HCT116 (cell line): ENCODE data around the gene GNPTG. TPM values are rescaled to one million over a fixed set of nuclear protein-coding genes. Genes with fewer than 3 reads are reported as not detected.

Experiments used
- ATAC-seq: fragments of 200-7000 bp; cut with Tn5 transposase; 2 replicates; pipeline ENCODE4 v1.9.1; 2020; ENCODE audit warnings: mild to moderate bottlenecking, moderate library complexity
- BruUV-seq: library from RNA; stranded (reverse); fragments of 400-500 nt; replicated peaks from 2 replicates; lab custom pipeline; 2021; lab: Mats Ljungman, UMichigan
- CTCF ChIA-PET: fragments of 300-600 bp; sonication (Branson Sonifier 250); formaldehyde crosslinking; loops from one replicate; lab custom pipeline; 2021; ENCODE audit warnings: antibody characterized with exemption; lab: Charles Lee
- POLR2A ChIA-PET: fragments of 300-600, 350-600 bp; sonication (Branson Sonifier 250); formaldehyde crosslinking; loops from one replicate; lab custom pipeline; 2021; ENCODE audit warnings: antibody characterized with exemption; lab: Charles Lee
- RAD21 ChIA-PET, 2 experiments: fragments of 300-600 bp; sonication (Branson Sonifier 250); formaldehyde crosslinking; loops; one replicate each; lab custom pipeline; 2023; ENCODE audit warnings: low total read pairs in 2 of 2; ENCODE audit not compliant: uncharacterized antibody in 2 of 2, unreplicated experiment in 2 of 2, low non-redundant PET in 1 of 2; lab: Charles Lee
- DNase-seq: peaks from one replicate; pipeline ENCODE4 v3.0.0-alpha.2; 2010; ENCODE audit warnings: low read depth, low spot score
- H2AFZ ChIP-seq: fragments of 200-600 bp; shearing (Covaris generic), sonication (generic); 2 replicates; pipeline ENCODE4 v1.6.1; 2017; ENCODE audit warnings: low read depth, mixed run types, mixed read lengths, antibody characterized with exemption, low read length; ENCODE audit not compliant: poor library complexity, severe bottlenecking
- H3K27ac ChIP-seq: 2 replicates; pipeline ENCODE4 v1.5.1; 2012; ENCODE audit warnings: low read depth, low read length
- H3K27me3 ChIP-seq: fragments of 200-600 bp; sonication (generic); 2 replicates; pipeline ENCODE4 v1.6.1; 2016; ENCODE audit warnings: mixed run types, low read length, mixed read lengths; ENCODE audit not compliant: insufficient read depth
- H3K36me3 ChIP-seq, 2 experiments: fragments of 200-500 bp in 1 of 2; fragments of 200-600 bp in 1 of 2; sonication (Bioruptor generic) in 1 of 2; sonication (generic) in 1 of 2; 2 replicates each; pipeline versions ENCODE4 v1.5.1 to v1.6.1; 2014 to 2016; ENCODE audit warnings: low read length in 2 of 2, inconsistent platforms in 1 of 2, mixed read lengths in 1 of 2, mixed run types in 1 of 2; ENCODE audit not compliant: insufficient read depth in 2 of 2, control insufficient read depth in 1 of 2
- H3K4me1 ChIP-seq, 2 experiments: fragments of 200-600 bp in 1 of 2; sonication (generic) in 1 of 2; 2 replicates each; pipeline versions ENCODE4 v1.5.1 to v1.6.1; 2012 to 2017; ENCODE audit warnings: low read length in 2 of 2, inconsistent platforms in 1 of 2, mild to moderate bottlenecking in 1 of 2, mixed read lengths in 1 of 2, mixed run types in 1 of 2, moderate library complexity in 1 of 2; ENCODE audit not compliant: insufficient read depth in 2 of 2, control insufficient read depth in 1 of 2
- H3K4me2 ChIP-seq: fragments of 200-600 bp; sonication (generic); 2 replicates; pipeline ENCODE4 v1.6.1; 2017; ENCODE audit warnings: mixed run types, low read length, mixed read lengths
- H3K4me3 ChIP-seq, 2 experiments: fragments of 200-600 bp in 1 of 2; sonication (generic) in 1 of 2; replicated peaks in 1 of 2; 2 replicates each; pipeline ENCODE4 v1.5.1; 2011 to 2016; ENCODE audit warnings: low read length in 2 of 2, control low read depth in 1 of 2, low read depth in 1 of 2, mild to moderate bottlenecking in 1 of 2, mixed read lengths in 1 of 2, mixed run types in 1 of 2
- H3K79me2 ChIP-seq: fragments of 200-600 bp; sonication (generic); 2 replicates; pipeline ENCODE4 v1.6.1; 2017; ENCODE audit warnings: mild to moderate bottlenecking, mixed run types, low read length, moderate library complexity, mixed read lengths; ENCODE audit not compliant: insufficient read depth
- H3K9ac ChIP-seq: fragments of 200-600 bp; sonication (generic); 2 replicates; pipeline ENCODE4 v1.6.1; 2016; ENCODE audit warnings: low read length, mixed read lengths
- H3K9me2 ChIP-seq: fragments of 200-600 bp; sonication (generic), shearing (Covaris generic); 2 replicates; pipeline ENCODE4 v1.6.1; 2017; ENCODE audit warnings: mixed run types, mild to moderate bottlenecking, moderate library complexity; ENCODE audit not compliant: insufficient read depth
- H3K9me3 ChIP-seq, 2 experiments: fragments of 200-500 bp in 1 of 2; fragments of 200-600 bp in 1 of 2; sonication (Bioruptor generic) in 1 of 2; sonication (generic) in 1 of 2; 2 replicates each; pipeline ENCODE4 v1.6.1; 2014 to 2017; ENCODE audit warnings: low read length in 2 of 2, mixed read lengths in 2 of 2, inconsistent platforms in 1 of 2, low read depth in 1 of 2, mild to moderate bottlenecking in 1 of 2, mixed run types in 1 of 2, moderate library complexity in 1 of 2; ENCODE audit not compliant: control insufficient read depth in 1 of 2, insufficient read depth in 1 of 2
- H4K20me1 ChIP-seq: fragments of 200-600 bp; sonication (generic), shearing (Covaris generic); 2 replicates; pipeline ENCODE4 v1.6.1; 2017; ENCODE audit warnings: mixed run types, mild to moderate bottlenecking, moderate library complexity; ENCODE audit not compliant: insufficient read depth
- ATF3 ChIP-seq: IDR thresholded peaks from 2 replicates; pipeline ENCODE4 v1.6.1; 2012
- EGR1 ChIP-seq: IDR thresholded peaks from 2 replicates; pipeline ENCODE4 v1.6.1; 2012; ENCODE audit warnings: low read depth
- ELF1 ChIP-seq: IDR thresholded peaks from 2 replicates; pipeline ENCODE4 v1.6.1; 2012; ENCODE audit warnings: low read depth, borderline replicate concordance
- EZH2 ChIP-seq: fragments of 200-600 bp; sonication (generic); IDR thresholded peaks from 2 replicates; pipeline ENCODE4 v1.6.1; 2017; ENCODE audit warnings: antibody characterized with exemption, mixed run types
- EZH2phosphoT487 ChIP-seq: fragments of 200-600 bp; IDR thresholded peaks from 2 replicates; pipeline ENCODE4 v1.6.1; 2018; ENCODE audit warnings: antibody characterized with exemption, borderline replicate concordance
- POLR2A ChIP-seq: IDR thresholded peaks from 2 replicates; pipeline ENCODE4 v1.7.0; 2011; ENCODE audit warnings: borderline replicate concordance; ENCODE audit not compliant: insufficient read depth, insufficient read length; ENCODE audit errors: extremely low read depth
- SIN3A ChIP-seq: IDR thresholded peaks from 2 replicates; pipeline ENCODE4 v1.6.1; 2012; ENCODE audit warnings: low read depth
- SRF ChIP-seq: IDR thresholded peaks from 2 replicates; pipeline ENCODE4 v1.6.1; 2012; ENCODE audit warnings: low read depth
- ZFX ChIP-seq: fragments of 450-650 bp; IDR thresholded peaks from 2 replicates; pipeline ENCODE4 v1.6.1; 2017
- ZNF274 ChIP-seq: fragments of 200-500 bp; sonication (Bioruptor generic); IDR thresholded peaks from 2 replicates; pipeline ENCODE4 v1.6.1; 2014; ENCODE audit warnings: mild to moderate bottlenecking, low read depth, low read length, inconsistent platforms
- intact Hi-C: fragments of 100-400 bp; cut with micrococcal nuclease; formaldehyde crosslinking; loops from 2 replicates; pipeline ENCODE4 v1.10.0; 2022
- total RNA-seq: library from RNA; stranded (reverse); gene quantifications from one replicate; pipeline ENCODE4 v1.2.1, GENCODE V29; 2021; ENCODE audit not compliant: unreplicated experiment
- TF ChIP-seq, protein P1 (sequence below): IDR thresholded peaks from 2 replicates; pipeline ENCODE4 v1.6.1; 2012; ENCODE audit warnings: low read depth

The GNPTG gene
- total RNA-seq, 1 experiment from 2014 or later = 35.2 TPM

- BruUV-seq = no TSS peak
- Histone ChIP-seq H2AFZ (no peak overlapping the region), H3K4me2 (0 out of 2 replicates have a peak overlapping the region, but pooled peaks have one; percentile 94), H4K20me1 (peaks cover 29% of the 10 kb centered on the region; the same call in 1 of the 2 replicates), H3K9me3 (no peaks in the 10 kb centered on the region), H3K79me2 (peaks cover 76% of the 10 kb centered on the region), H3K27ac (no peak overlapping the region; the same call in 1 of the 2 replicates), H3K4me3 (no peak overlapping the region), H3K4me1 (peaks cover 7 to 34% of the 10 kb centered on the region in 2 experiments), H3K27me3 (no peaks in the 10 kb centered on the region), H3K36me3 (peaks cover 28 to 50% of the 10 kb centered on the region in 2 experiments), H3K9me2 (no peaks in the 10 kb centered on the region), H3K9ac (no peak overlapping the region)
- POLR2A ChIA-PET = no interaction called here
- CTCF ChIA-PET = no interaction called here
- TF ChIP-seq SRF (no peak), ZNF274 (no peak), EZH2phosphoT487 (no peak), POLR2A (no peak), EZH2 (no peak), ATF3 (no peak), SIN3A (no peak), EGR1 (no peak), ZFX (no peak), ELF1 (no peak)
- TF ChIP-seq, protein P1, sequence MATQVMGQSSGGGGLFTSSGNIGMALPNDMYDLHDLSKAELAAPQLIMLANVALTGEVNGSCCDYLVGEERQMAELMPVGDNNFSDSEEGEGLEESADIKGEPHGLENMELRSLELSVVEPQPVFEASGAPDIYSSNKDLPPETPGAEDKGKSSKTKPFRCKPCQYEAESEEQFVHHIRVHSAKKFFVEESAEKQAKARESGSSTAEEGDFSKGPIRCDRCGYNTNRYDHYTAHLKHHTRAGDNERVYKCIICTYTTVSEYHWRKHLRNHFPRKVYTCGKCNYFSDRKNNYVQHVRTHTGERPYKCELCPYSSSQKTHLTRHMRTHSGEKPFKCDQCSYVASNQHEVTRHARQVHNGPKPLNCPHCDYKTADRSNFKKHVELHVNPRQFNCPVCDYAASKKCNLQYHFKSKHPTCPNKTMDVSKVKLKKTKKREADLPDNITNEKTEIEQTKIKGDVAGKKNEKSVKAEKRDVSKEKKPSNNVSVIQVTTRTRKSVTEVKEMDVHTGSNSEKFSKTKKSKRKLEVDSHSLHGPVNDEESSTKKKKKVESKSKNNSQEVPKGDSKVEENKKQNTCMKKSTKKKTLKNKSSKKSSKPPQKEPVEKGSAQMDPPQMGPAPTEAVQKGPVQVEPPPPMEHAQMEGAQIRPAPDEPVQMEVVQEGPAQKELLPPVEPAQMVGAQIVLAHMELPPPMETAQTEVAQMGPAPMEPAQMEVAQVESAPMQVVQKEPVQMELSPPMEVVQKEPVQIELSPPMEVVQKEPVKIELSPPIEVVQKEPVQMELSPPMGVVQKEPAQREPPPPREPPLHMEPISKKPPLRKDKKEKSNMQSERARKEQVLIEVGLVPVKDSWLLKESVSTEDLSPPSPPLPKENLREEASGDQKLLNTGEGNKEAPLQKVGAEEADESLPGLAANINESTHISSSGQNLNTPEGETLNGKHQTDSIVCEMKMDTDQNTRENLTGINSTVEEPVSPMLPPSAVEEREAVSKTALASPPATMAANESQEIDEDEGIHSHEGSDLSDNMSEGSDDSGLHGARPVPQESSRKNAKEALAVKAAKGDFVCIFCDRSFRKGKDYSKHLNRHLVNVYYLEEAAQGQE = no peak
- RAD21 ChIA-PET = no interaction called here
- ATAC-seq (no peak), DNase-seq (no peak)
- intact Hi-C loops = no loop called here
Observed at GRCh38 chr16:1312467-1312816, 39.3 kb upstream of the GNPTG start.
